GM12801 (cell line): ENCODE measurements around the gene RBPMS2.

Experiments used
- TF ChIP-seq, protein P1 (sequence below): IDR thresholded peaks from one replicate; pipeline ENCODE4 v1.5.1; 2011; ENCODE audit warnings: control low read depth; ENCODE audit not compliant: insufficient read length; ENCODE audit errors: extremely low read depth

RBPMS2 gene

GRCh38 chr15:64747578-64747977, 27.8 kb downstream of the RBPMS2 start:
- TF ChIP-seq, protein P1, sequence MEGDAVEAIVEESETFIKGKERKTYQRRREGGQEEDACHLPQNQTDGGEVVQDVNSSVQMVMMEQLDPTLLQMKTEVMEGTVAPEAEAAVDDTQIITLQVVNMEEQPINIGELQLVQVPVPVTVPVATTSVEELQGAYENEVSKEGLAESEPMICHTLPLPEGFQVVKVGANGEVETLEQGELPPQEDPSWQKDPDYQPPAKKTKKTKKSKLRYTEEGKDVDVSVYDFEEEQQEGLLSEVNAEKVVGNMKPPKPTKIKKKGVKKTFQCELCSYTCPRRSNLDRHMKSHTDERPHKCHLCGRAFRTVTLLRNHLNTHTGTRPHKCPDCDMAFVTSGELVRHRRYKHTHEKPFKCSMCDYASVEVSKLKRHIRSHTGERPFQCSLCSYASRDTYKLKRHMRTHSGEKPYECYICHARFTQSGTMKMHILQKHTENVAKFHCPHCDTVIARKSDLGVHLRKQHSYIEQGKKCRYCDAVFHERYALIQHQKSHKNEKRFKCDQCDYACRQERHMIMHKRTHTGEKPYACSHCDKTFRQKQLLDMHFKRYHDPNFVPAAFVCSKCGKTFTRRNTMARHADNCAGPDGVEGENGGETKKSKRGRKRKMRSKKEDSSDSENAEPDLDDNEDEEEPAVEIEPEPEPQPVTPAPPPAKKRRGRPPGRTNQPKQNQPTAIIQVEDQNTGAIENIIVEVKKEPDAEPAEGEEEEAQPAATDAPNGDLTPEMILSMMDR = no peak

GRCh38 chr15:64746921-64747320, 28.5 kb downstream of the RBPMS2 start:
- TF ChIP-seq, protein P1 = no peak

GRCh38 chr15:64746356-64746755, 29.0 kb downstream of the RBPMS2 start:
- TF ChIP-seq, protein P1 = no peak

GRCh38 chr15:64743691-64744090, 31.7 kb downstream of the RBPMS2 start:
- TF ChIP-seq, protein P1 = no peak

DNA sequence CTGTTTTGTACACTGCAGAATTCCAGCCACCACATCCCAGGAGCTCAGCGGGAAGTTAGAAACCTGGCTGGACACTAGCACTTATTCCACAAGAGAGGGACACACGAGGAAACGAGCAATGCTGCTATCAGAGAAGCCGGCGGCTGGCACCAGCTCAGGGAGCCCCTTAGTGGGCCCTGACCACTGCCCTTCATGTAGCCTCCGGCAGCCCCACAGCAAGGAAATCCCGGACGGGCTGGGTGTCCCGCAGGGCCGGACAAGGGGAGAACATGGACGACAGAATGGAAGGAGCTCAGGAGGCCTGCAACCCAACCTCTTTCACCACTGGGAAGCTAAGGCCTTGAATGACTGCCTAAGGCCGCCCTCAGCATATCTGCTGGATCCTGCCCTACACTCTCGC, 32.5 kb downstream of the RBPMS2 start:
- TF ChIP-seq, protein P1 = no peak

- TF ChIP-seq, protein P1 = no peak
Measured at GRCh38 chr15:64742385-64742784, 33.0 kb downstream of the RBPMS2 start.

DNA sequence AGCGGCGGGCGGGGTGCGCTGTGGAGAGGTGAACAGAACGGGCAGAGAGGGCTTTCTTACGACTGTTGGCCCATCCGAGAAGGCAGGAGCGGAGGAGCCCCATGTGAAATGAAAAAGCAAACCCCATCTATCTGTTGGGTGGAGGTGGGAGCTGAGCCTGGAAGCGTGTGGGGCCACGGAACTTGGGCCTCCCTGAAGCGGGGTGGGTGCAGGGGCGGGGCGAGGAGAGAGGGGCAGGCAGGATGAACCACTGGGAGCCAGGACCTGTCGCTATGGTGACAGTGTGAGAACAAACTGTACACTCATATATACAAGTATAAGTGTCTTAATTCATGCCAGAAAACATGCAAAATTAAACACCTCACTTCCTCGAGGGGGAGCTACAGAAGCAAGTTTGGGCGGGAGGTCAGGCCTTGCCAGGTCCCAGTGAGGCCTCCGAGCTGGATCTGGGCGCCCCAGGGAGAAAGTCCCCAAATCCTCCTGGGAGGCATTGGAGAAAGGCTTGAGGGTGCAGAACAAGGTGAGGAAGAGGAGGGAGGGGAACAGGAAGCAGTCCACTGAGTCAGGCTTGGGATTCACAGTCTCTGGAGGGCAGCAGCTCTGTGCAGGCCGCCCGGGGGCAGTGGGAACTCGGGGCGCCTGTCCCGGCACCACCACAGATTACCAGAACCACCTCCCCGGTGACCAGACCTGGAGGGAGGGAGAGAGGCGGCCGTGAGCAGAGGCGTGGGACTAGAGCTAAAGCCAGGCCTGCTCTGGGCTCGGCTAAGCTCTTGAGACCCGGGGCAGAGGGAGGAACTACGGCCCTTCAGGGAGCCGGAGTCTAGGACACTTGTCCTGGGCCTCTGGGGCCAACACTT, 34.8 kb downstream of the RBPMS2 start:
- TF ChIP-seq, protein P1 = no peak
